Measurements from ENCODE around the gene ESCO1. TPM values are rescaled to one million over a fixed set of nuclear protein-coding genes. Genes with fewer than 3 reads are reported as not detected.

The ESCO1 gene
- total RNA-seq, 1 donor from 2014 or later, result 12.0 TPM

DNA sequence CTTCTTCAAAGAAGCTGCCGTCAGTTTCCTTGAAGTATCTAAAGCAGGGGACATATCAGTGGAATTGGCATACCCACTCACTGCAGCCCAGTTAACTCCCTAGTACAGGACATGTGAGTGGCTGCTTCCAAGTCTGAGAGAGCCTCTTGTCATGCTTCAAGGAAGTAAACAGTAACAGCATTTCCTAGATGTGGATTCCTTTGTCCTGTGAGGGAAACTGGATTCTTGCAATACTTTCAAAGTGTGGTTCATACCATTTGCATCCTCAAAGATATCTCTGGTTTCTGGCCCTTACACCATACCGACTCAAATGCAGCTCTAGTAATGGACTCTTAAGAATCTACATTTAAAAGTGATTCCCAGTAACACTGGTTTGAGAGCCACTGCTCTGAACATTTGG is 87.2 kb downstream of the ESCO1 start:
- DNase-seq (ENCODE audit: low spot score), result no peak
- H3K27ac Mint-ChIP-seq (ENCODE audit: unreplicated experiment), result peak overlapping the region; percentile 51
- H3K4me3 Mint-ChIP-seq (ENCODE audit: unreplicated experiment), result no peak overlapping the region

DNA sequence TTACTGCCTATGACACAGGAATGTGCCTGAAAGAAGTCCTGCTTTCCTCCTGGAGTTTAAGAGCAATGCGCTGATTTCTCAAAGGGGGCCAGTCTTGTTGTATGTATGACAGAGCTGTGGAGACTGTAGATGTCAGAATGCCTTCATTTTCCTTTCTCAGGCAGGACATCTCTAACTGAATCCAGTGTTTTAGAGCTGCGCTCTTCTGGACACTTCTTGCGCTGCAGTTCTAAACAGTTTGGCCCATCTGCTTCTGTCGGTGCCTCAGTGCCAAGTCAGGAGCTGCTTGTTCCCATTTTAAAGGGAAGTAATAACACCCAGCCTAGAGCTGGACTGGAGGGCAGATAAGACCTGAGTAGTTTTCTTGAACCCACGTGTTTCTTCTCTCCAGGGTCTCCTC is 91.4 kb downstream of the ESCO1 start:
- peaks cover 14% of the 10 kb centered on the region for H3K36me3 Mint-ChIP-seq (ENCODE audit: low read depth)
- no peaks in the 10 kb centered on the region for H3K4me1 Mint-ChIP-seq (ENCODE audit: low read depth)
- no peak overlapping the region for H3K4me3 Mint-ChIP-seq (ENCODE audit: unreplicated experiment)
- TF ChIP-seq, protein P1, sequence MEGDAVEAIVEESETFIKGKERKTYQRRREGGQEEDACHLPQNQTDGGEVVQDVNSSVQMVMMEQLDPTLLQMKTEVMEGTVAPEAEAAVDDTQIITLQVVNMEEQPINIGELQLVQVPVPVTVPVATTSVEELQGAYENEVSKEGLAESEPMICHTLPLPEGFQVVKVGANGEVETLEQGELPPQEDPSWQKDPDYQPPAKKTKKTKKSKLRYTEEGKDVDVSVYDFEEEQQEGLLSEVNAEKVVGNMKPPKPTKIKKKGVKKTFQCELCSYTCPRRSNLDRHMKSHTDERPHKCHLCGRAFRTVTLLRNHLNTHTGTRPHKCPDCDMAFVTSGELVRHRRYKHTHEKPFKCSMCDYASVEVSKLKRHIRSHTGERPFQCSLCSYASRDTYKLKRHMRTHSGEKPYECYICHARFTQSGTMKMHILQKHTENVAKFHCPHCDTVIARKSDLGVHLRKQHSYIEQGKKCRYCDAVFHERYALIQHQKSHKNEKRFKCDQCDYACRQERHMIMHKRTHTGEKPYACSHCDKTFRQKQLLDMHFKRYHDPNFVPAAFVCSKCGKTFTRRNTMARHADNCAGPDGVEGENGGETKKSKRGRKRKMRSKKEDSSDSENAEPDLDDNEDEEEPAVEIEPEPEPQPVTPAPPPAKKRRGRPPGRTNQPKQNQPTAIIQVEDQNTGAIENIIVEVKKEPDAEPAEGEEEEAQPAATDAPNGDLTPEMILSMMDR (IDR thresholded peaks at IDR 0.05), result peak; percentile 39
- no peak overlapping the region for H3K27ac Mint-ChIP-seq (ENCODE audit: unreplicated experiment)
- peaks cover 9% of the 10 kb centered on the region for H3K9me3 Mint-ChIP-seq (ENCODE audit: low read depth)
- H3K27me3 Mint-ChIP-seq (ENCODE audit: low read depth), result no peaks in the 10 kb centered on the region
- DNase-seq (ENCODE audit: low spot score), result no peak

More for the DNA sequence above, 87.2 kb downstream of the ESCO1 start:
- Mint-ChIP-seq H3K27me3 (ENCODE audit: low read depth) (no peaks in the 10 kb centered on the region), H3K36me3 (ENCODE audit: low read depth) (peaks cover 25% of the 10 kb centered on the region), H3K9me3 (ENCODE audit: low read depth) (peaks cover 9% of the 10 kb centered on the region), H3K4me1 (ENCODE audit: low read depth) (no peaks in the 10 kb centered on the region)
- TF ChIP-seq, protein P1 (IDR thresholded peaks at IDR 0.05), result no peak

DNA sequence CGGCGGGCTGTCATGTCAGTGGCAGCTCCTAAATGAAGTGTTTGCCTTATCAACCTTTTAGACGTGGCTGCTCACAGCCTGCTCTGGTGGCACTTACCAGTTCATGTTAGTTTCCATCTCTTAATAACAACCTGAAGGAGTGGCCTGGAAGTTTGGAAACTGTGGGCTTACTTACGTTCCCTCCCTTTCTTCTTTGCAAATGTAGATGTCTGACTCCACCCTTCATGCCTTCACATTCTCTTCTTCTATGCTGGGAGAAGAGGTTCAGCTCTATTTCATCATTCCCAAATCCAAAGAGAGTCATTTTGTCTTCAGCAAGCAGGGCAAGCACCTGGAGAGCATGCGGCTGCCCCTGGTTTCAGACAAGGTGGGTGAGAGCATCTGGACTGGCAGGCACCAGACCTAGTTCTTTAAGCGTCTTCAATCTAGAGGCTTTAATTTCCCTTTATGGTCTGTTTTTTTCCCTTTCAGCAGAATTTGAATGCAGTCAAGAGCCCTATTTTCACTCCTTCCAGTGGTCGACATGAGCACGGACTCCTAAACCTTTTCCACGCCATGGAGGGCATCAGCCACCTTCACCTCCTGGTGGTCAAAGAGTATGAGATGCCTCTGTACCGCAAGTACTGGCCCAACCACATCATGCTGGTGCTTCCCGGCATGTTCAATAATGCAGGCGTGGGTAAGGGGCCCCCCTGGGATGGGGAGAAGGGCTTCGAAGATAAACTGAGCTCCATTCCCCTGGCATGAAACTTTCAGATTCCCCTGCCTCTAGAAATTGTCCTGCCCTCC is 92.4 kb downstream of the ESCO1 start:
- TF ChIP-seq, protein P1 (IDR thresholded peaks at IDR 0.05), result no peak
- peaks cover 7% of the 10 kb centered on the region for H3K36me3 Mint-ChIP-seq (ENCODE audit: low read depth)

DNA sequence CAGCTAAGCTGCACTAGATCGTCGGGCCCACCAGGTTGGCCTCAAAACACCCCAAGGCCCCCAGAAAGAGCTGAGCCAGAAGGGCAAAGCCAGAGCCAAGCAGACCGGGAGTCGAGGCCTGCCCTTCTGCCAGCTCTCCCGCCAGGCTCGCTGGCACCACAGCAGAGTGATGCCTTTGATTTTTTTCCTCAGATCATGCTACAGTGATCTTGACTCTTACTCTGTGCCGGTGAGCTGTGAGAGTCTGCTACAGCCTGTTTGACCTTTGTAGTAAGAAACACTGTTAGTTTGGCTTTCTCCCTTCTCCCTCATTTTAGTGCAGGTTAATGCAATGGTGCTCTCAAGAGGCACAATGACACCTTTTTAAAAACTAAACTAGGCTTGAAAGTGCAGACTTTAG is 97.8 kb downstream of the ESCO1 start:
- DNase-seq (ENCODE audit: low spot score), result no peak
- no peak overlapping the region for H3K4me3 Mint-ChIP-seq (ENCODE audit: unreplicated experiment)

More for the DNA sequence above, 92.4 kb downstream of the ESCO1 start:
- H3K4me1 Mint-ChIP-seq (ENCODE audit: low read depth), result no peaks in the 10 kb centered on the region
- no peak for DNase-seq (ENCODE audit: low spot score)
- H3K9me3 Mint-ChIP-seq (ENCODE audit: low read depth), result peaks cover 9% of the 10 kb centered on the region
- no peak overlapping the region for H3K27ac Mint-ChIP-seq (ENCODE audit: unreplicated experiment)
- H3K27me3 Mint-ChIP-seq (ENCODE audit: low read depth), result no peaks in the 10 kb centered on the region
- H3K4me3 Mint-ChIP-seq (ENCODE audit: unreplicated experiment), result no peak overlapping the region

DNA sequence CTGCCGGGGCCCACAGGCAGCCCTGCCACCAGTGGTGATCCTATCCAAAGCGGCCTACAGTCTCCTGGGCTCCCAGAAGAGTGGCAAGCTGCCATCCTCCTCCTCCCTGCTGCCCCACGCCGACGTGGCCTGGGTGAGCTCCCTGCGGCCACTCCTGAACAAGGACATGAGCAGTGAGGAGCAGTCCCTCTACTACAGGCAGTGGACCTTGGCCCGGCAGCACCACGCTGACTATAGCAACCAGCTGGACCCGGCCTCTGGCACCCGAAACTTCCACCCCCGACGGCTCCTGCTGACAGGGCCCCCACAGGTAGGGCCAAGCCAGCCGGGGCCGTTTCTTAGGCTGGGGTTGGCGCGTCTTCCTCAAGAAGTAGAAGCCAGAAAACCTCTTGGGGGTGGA is 100.5 kb downstream of the ESCO1 start:
- Mint-ChIP-seq H3K9me3 (ENCODE audit: low read depth) (no peaks in the 10 kb centered on the region), H3K4me3 (ENCODE audit: unreplicated experiment) (no peak overlapping the region), H3K36me3 (ENCODE audit: low read depth) (peaks cover 3% of the 10 kb centered on the region), H3K27ac (ENCODE audit: unreplicated experiment) (no peak overlapping the region), H3K4me1 (ENCODE audit: low read depth) (no peaks in the 10 kb centered on the region), H3K27me3 (ENCODE audit: low read depth) (no peaks in the 10 kb centered on the region)
- no peak for DNase-seq (ENCODE audit: low spot score)
- TF ChIP-seq, protein P1 (IDR thresholded peaks at IDR 0.05), result no peak

More for the DNA sequence above, 97.8 kb downstream of the ESCO1 start:
- H3K4me1 Mint-ChIP-seq (ENCODE audit: low read depth), result no peaks in the 10 kb centered on the region
- TF ChIP-seq, protein P1 (IDR thresholded peaks at IDR 0.05), result no peak
- no peak overlapping the region for H3K27ac Mint-ChIP-seq (ENCODE audit: unreplicated experiment)
- H3K27me3 Mint-ChIP-seq (ENCODE audit: low read depth), result no peaks in the 10 kb centered on the region
- no peaks in the 10 kb centered on the region for H3K9me3 Mint-ChIP-seq (ENCODE audit: low read depth)
- H3K36me3 Mint-ChIP-seq (ENCODE audit: low read depth), result peaks cover 3% of the 10 kb centered on the region
